RKO (cell line): Measurements from ENCODE around the gene NRG2.

Experiments
- DNase-seq: peaks from one replicate; pipeline ENCODE4 v3.0.0-alpha.2; 2016; ENCODE audit warnings: low spot score

Gene NRG2

DNA sequence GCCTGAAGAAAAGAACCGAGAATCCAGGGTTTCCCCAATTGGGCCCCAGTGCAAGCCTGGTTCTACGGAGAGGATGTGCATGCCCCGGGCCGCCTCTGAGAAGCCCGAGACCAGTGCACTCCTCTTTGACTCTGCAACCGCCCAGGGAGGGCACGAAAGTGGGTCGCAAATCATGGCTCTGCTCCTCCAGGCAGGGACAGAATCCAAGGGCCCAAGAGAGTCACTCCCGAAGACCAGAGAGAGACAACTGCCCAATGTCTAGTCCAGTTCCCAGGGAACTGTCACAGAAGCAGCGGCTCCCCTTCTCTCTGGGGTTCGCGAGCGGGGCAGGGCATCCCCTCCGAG, 139.7 kb downstream of the NRG2 start:
- DNase-seq = no peak

DNA sequence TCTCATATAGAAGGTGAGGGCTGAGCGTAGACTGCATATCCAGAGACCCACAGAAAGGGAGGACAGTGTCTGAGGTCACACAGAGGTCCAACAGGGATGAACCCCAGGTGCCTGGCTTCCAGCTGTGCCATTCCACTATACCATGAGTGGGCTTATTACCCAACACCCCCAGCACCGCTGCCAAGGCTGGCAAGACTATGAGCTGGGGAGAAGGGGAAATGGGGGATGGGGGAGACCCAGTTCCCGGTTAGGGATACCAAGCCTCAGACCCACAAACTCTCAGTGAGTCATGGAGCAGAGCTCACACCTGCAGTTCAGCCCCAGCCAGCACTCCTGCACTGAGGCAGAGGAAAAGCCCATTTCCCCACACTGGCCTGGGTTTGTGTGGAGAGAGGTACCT, 141.1 kb downstream of the NRG2 start:
- DNase-seq = no peak

DNA sequence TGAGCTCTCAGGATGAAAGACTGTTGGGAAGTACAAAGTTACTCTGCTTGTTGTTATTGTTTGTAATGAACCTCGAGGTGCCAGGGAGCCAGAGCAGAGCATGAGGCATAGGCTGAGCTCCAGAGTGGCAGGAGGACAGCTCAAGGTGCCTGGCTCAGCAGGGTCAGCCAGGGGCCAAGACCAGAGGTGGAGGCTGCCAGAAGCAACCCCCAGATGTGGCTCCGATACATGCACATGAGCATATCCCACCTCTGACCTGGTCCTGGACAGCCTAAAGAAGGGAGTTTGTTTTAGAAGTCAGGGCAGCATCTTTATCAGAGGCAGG, 141.9 kb downstream of the NRG2 start:
- DNase-seq = no peak

DNA sequence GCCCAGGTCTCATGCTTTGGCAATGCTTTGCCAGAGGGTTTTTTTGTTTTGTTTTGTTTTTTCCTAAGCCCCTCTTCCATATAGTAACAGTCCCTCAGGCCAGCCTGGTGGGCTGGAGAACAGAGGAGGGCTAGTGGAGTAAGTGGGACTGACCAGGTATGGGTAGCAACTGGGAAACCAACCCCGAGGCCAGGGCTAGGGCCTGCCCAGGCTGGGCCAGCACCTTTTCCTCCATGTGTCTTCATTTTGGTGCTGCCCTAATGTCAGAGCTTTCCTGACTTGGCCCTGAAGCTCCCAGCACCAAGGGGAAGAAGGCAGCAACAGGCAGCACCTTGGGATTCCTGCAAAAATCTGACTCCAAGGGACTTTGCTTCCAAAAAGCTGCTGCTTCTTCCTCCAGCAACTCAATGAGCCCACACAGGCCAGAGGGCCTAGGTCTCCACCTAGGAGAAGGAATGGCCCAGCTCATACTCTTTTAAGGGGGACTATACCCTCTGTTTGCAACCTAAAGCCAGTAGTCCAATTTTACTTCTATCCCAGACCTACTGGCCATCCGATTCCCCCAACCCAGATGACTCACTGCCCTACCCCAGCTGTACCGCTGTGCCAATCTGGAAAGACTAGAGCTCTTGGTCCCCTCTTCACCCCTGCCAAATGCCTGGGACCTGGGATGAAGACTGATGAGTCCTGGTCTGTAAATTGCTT, 142.4 kb downstream of the NRG2 start:
- no peak for DNase-seq

DNA sequence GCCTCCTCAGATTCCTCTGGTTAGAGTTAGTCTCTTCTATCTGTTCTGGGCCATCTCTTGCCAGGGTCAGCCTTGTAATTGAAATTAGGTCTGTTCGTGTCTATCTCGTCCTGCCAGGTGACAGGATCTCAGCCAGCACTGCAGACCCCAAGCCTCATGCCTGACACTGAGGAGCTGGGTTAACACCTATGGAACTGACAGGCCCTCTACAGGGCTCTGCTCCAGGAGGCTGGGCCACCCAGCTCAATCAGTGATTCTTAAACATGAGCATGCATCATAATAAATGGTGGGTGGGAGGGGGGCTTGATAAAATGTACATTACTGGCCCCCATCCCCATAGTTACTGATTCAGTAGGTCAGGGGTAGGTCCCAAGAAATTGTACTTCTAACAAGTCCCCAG, 144.1 kb downstream of the NRG2 start:
- no peak for DNase-seq

DNA sequence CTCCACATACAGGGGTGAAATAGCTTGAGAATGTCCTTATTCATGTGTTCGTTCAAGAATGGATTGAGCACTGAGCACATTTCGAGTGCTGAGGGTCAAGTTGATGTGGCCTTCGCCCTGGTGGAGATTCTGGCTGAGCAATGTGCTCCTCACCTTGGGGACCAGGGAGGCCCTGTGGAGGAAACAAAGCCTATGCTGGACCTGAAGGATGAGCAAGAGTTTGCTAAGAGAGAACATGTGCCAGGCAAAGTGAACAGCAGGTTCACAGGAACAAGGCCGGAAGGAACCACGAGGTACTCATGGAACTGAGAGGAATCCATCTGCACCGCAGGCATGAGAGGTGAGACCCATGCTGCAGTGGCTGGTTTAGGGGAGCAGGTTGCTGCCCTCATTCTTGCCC, 145.1 kb downstream of the NRG2 start:
- DNase-seq = no peak

DNA sequence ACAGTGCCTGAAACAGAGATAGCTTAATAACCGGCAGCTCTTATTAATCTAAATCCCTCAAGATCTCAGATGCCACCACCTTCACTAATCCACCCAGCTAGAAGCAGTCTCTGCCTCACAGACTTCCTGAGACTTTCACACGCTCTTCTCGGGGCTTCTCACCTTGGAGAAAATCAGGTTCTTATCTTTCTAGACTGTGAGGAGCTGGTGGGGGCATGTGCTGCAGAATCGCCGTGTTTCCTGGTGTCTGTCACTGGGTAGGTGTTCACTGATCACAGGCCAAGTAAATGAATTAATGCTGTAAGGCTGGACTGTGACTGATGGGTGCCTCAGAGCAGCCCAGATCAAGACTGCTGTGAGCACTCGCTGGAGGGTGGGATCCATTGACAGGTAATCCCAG, 145.8 kb downstream of the NRG2 start:
- DNase-seq = no peak

DNA sequence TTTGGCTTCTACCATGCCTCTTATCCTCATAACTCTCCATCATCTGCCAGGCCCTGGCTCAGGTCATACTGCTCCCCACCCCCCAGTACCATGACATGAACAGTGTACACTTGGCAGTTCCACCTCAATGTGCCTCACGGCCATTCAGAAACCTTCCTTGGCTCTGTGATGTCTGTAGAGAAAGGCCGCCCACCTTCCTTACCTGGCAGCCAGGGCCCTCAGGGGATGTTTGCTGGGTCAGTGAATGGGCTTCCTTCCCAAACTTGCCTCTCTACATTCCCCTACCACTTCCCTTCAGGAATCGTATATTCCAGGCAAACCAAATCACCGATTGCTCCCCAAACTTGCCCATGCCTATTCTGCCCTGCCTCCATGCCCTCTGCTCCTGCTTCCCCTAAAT, 146.4 kb downstream of the NRG2 start:
- DNase-seq = no peak

DNA sequence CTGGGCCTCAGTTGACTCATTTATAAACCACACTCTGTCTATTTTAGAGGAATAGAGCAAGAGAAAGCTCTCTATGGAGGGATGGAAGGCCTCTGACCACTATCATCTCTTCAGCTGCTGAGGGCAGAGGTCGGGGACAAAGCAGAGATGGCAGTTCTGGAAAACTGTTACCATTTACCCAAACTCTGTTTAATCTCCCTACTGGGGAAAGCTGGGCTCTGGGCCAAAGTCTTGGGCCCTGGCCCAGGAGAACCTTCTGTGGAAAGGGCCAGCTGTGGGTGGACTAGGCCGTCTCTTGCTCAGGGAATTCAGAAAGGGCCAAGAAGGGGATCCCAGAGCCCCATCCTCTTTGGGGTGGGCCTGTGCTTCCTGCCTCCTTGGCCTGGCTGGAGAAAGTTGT, 147.5 kb downstream of the NRG2 start:
- no peak for DNase-seq

DNA sequence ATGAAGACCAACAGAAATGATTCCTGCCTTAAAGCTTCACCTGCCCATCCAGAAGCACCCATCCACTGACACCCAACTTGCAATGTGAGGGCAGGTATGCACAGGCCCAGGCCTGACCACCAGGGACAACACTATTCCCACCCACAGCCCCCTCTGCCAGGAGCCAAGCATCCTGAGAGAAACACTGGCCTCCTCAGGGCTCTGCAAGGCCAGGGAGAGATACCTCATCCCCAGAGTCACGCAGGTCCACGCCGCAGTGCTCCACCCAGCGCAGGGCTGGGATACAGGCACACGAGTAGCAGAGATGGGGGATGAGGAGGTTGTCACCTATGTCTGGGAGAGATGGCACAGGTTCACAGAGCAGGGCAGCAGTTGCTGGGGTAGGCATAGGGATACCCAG, 148.1 kb downstream of the NRG2 start:
- no peak for DNase-seq

DNA sequence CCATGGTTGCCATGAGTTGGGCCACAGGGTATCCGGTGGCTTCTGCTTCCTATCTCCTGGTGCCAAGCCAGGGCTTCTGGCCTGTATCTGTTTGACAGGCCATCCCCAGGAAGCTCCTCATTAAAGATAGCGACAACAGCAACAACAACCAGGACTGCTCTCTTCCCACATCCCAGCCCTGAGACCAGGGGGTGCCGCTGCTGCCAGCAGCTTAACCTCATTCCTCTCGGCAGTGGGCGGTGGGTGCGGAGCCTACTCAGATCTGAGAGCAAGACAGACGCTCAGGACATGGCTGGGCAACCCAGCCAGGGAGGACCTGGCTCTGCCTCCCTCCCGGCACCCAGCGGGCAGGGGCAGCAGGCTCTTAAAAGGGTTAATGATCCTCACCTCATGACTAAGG, 149.2 kb downstream of the NRG2 start:
- DNase-seq = no peak

DNA sequence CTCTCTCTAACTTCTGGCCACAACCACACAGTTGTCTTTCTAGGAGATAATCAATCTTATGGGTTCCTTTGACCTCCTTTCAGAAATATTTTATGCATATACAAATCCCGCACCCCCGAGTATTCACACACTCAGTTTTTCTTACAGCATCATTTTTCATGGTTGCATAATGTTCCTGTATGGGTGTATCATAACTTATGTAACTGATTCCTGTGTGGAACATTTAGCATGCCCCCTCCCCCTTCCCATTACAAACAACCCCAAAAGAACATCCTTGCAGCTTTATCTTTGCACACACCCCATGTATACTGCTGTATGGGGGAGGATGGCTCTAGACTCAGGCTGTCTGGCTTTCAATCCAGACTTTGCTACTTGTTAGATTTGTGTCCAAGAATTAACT, 153.7 kb downstream of the NRG2 start:
- no peak for DNase-seq

DNA sequence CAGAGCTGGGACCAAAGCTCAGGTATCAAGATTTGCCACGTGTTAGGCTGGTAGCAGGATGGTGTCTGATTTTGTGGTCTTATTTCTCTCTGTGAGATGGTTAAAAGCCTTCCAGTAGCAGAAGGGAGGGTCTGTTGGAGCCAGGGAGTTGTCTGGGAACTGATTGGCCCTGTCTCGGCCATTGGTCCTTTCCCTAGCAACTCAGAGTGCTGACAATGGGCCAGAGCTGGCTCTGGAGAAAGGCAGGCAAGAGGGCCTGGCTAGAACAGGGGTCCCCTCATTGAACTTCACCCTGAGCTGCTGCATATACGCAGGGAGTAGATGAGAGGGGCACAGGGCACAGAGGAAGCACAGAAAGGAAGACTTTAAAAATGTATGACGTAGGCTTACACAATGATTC, 154.7 kb downstream of the NRG2 start:
- DNase-seq = no peak

DNA sequence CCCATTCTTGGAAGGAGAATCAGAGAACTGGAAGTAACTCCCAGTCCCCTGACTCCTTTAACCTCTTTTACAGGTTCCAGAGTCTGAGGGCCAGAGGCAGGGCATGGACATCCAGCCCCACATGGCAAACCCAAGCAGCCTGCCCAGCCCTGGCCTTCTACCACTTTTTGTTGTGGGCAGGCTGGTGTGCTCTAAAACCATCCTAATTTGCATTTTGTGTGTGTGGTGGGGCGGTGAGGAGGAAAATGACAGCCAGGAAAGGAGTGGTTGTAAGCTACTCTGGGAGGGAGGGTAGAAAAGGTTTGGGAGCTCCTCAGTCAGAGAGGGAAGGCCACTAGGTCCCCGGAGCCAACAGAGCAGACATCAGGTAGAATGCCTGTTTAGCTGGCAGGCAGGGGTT, 156.9 kb downstream of the NRG2 start:
- no peak for DNase-seq

DNA sequence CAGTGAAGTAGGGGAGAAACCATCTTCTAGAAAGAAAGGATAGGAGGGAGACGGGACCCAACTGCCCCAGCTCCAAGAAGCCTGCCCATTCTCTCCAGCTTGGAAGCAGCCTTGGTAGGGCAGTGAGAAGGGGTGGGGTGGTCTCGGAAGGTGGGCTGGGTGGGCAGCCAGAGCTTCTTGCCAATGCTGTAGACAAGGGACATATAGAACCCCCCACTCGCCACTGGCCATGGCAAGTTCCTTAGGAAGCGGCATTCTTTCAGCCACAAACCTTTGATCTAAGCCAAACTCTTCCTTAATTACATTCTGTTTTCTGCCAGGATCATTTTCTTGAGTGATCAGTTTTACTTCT, 157.3 kb downstream of the NRG2 start:
- DNase-seq = no peak

DNA sequence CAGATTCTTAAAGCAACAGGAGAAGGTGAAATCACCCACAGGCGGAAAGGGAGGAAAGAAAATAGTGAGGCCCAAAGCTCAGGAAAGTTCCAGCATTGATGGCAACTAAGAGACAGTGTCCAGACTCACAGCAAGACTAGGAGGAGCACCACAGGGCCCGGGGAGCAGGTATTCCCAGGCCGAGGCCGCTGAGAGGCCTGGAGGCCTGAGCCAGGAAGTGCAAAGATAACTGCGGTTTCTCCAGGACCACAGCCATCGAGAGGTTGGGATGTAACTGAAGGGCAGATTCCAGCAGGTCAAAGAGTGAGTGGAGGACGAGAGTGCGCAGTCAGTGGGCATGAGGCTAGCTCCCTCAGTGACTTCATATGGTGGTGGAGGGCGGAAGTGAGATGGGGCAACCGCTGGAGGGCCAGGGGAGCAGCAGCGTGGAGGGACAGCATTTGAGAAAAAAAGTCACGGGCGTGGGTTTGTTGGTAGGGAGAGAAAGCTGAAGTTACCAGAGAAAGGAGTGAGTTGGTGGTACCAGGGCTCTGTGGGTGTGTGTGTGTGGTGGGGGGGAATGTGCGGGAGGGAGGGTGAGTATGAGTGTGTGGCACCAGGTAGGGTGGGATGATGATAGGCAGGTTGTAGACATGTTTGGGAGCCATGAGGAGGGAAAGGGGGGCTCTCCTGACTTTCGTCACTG, 157.8 kb downstream of the NRG2 start:
- DNase-seq = no peak

DNA sequence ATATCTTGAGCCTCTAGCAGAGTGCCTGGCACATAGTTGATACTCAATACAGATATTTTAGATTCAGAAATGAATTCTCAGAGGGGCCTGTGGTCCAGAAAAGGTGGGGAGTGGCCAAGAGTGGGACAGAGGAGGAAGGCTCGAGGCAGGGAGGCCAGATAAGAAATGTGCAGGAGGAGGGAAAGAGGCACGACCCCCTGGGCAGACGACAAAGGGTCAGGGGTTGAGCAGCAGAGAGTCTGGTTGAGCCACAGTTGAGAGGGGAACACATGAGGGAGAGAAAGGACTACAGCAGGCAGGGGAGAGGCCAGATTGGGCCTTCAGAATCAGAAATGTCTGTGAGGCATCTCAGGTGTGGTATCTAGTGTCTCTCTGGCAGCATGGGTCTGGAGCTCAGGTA, 158.4 kb downstream of the NRG2 start:
- DNase-seq = no peak

DNA sequence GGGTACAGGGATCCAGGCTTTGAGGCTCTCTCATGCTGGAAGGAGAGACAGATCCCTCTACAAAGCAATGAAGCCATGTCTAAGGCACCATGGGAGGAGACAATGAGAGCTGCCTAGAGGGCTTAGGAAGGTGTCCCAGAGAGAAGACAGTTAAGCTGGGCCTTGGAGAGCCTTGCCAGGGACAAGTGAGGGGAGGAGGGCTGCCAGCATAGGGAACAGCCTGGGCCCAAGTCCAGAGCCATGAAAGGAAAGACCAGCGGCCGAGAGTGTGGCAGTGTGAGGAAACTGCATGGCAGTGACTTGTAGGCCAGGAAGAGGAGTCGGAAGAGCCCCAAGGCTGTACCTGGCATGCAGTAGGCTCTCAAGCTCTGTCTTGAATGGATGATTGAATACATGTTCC, 159.0 kb downstream of the NRG2 start:
- no peak for DNase-seq

DNA sequence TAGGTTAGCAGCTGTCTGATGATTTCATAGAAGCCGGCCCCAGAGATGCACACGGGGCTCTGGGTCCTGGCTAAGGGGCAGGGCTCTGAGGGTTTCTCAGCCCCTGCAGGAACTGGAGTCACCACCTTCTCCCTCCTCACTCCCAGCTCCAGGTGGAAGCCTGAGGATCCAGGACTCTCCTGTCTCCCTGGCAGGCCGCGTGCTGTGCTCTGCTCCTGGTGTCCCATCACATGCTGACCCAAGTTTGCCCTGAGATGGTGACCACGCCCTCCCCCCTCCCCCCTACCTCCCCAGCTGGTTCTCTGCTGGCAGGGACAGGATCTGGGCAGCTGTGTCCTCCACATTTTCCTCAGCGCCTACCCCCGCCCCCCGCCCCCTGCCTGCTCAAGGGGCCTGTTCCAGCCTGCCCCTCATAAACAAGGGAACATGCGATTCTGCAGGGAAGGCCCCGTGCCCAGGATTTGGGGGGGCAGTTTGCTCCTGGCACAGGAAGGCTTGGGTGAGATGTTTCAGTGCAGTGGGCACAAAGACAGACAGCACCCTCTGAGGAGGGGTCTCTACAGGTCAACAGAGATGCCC, 160.0 kb downstream of the NRG2 start:
- DNase-seq = no peak

DNA sequence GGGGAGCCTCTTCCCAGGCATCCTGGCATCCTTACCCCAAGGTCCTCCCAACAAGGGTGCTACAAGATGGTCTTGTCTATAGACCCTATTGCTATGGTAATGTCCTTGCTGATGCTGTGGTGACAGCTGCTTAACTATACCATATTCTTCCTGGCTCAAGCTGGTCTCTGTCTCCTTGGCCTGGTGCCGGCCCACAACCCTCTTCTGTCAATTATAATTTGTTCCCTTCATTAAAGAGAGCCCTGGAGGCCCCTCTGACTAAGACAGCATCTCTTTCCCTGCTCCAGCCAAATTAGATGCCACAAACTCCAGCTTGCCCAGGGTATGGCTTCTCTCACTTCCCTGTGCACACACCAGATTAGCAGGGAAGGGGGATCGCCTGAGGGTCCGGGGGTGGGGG, 160.8 kb downstream of the NRG2 start:
- no peak for DNase-seq

DNA sequence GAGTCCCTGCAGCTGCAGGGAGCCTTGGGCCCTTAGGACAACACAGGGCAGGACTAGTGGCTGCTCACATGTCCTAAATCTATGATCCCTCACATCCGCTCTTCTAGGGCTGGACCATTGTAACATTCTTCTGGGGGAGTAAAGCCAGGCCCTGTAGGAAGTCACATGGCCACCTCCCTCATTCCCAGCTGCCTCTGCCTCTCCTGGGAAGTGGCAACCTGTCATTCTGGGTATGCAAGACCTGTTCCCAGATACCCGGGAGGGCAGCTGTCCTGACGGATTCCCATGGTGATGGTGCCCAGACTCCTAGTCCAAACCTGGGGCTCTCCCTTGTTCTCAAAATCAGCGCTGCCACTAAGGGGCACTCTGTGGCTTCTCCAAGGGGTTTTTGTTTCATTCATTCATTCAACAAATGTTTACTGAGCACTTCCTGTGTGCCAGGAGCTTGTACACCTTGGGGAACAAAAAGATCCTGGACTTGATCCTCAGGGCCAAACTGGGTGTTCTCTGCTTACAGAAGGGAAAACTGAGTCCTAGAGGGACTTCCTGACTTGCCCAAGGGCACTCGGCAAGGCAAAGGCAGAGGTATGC, 161.9 kb downstream of the NRG2 start:
- no peak for DNase-seq

DNA sequence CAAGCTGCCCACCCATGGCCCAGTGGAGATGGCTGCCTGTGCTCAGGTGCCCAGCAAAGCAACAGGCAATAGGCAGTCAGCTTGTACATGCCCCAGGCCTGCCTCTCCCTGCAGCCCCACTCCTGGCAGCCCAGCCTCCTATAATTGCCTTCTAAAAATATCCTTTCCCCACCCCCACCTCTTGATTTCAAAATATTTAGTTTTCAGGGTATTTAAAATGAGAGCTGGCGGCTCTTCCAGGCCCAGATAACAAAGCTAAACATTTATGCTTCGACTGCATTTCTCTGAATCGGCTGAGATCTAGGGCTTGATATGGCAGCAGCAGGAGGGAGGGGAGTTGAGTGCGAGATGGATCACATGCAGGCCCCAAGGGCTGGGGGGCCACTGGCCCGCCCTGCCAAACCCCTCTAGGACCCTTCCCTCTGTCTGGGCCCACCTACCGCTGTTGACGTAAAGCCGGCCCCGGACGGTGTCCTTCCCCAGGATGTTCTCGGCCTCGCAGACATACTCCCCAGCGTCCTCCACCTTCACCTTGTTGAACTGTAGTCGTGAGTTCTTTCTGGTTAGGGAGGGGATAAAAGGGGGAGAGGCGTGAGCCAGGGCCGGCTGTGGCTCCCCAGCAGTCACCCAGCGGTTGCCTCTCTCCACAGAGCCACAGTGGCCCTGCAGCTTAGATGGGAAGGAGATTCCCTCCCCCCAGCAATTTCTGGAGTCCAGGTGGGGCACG, 162.5 kb downstream of the NRG2 start:
- DNase-seq = no peak

DNA sequence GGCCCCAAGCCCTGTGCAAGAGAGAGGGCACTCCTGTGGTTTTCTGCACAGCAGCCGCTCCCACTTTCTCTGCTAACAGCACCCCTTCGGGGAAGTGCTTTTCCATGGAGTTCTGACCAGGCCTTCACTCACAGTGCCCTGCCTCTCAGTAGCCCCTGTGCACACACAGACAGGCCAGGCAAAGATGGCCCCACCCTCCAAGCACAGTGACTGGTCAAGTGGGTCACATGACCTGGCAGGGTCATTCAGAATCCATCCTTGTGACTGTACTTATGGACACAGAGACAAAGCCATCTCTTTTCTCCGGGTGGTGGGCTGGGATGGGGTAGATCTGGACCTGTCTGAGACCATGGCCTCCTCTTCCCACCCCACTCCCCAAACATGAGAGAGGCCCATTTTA, 165.0 kb downstream of the NRG2 start:
- DNase-seq = no peak
